Measurements from ENCODE around the gene VWA8.

Gene VWA8

GRCh38 chr13:41691274-41691673, 269.6 kb downstream of the VWA8 start:
- Histone ChIP-seq H3K9me3 (ENCODE audit: control insufficient read depth, insufficient read depth, low read length) (no peaks in the 10 kb centered on the region), H3K36me3 (ENCODE audit: control insufficient read depth, insufficient read depth, low read length) (peaks cover 14% of the 10 kb centered on the region), H3K4me3 (ENCODE audit: low read depth, low read length) (no peak overlapping the region), H3K9ac (ENCODE audit: low read depth, low read length) (no peak overlapping the region), H3K27me3 (ENCODE audit: control insufficient read depth, insufficient read depth, low read length) (no peaks in the 10 kb centered on the region), H3K27ac (ENCODE audit: low read depth, low read length) (no peak overlapping the region), H3K4me1 (ENCODE audit: control insufficient read depth, insufficient read depth, low read length) (peaks cover 29% of the 10 kb centered on the region)

- H3K9me3 ChIP-seq (ENCODE audit: control insufficient read depth, insufficient read depth, low read length): no peaks in the 10 kb centered on the region
- peaks cover 9% of the 10 kb centered on the region for H3K4me1 ChIP-seq (ENCODE audit: control insufficient read depth, insufficient read depth, low read length)
- no peak overlapping the region for H3K27ac ChIP-seq (ENCODE audit: low read depth, low read length)
- H3K4me3 ChIP-seq (ENCODE audit: low read depth, low read length): no peak overlapping the region
- peaks cover 15% of the 10 kb centered on the region for H3K36me3 ChIP-seq (ENCODE audit: control insufficient read depth, insufficient read depth, low read length)
- H3K9ac ChIP-seq (ENCODE audit: low read depth, low read length): no peak overlapping the region
- no peaks in the 10 kb centered on the region for H3K27me3 ChIP-seq (ENCODE audit: control insufficient read depth, insufficient read depth, low read length)
Measured at GRCh38 chr13:41682766-41683165, 278.1 kb downstream of the VWA8 start.

- Histone ChIP-seq H3K4me3 (ENCODE audit: low read depth, low read length) (no peak overlapping the region), H3K27me3 (ENCODE audit: control insufficient read depth, insufficient read depth, low read length) (no peaks in the 10 kb centered on the region), H3K9me3 (ENCODE audit: control insufficient read depth, insufficient read depth, low read length) (no peaks in the 10 kb centered on the region), H3K9ac (ENCODE audit: low read depth, low read length) (no peak overlapping the region), H3K4me1 (ENCODE audit: control insufficient read depth, insufficient read depth, low read length) (peaks cover 9% of the 10 kb centered on the region), H3K36me3 (ENCODE audit: control insufficient read depth, insufficient read depth, low read length) (peaks cover 15% of the 10 kb centered on the region), H3K27ac (ENCODE audit: low read depth, low read length) (no peak overlapping the region)
Measured at GRCh38 chr13:41682001-41682400, 278.9 kb downstream of the VWA8 start.

- Histone ChIP-seq H3K36me3 (ENCODE audit: control insufficient read depth, insufficient read depth, low read length) (peaks cover 15% of the 10 kb centered on the region), H3K27me3 (ENCODE audit: control insufficient read depth, insufficient read depth, low read length) (no peaks in the 10 kb centered on the region), H3K9me3 (ENCODE audit: control insufficient read depth, insufficient read depth, low read length) (no peaks in the 10 kb centered on the region), H3K4me1 (ENCODE audit: control insufficient read depth, insufficient read depth, low read length) (peaks cover 9% of the 10 kb centered on the region), H3K27ac (ENCODE audit: low read depth, low read length) (no peak overlapping the region), H3K9ac (ENCODE audit: low read depth, low read length) (no peak overlapping the region), H3K4me3 (ENCODE audit: low read depth, low read length) (no peak overlapping the region)
Measured at GRCh38 chr13:41681587-41681986, 279.3 kb downstream of the VWA8 start.

DNA sequence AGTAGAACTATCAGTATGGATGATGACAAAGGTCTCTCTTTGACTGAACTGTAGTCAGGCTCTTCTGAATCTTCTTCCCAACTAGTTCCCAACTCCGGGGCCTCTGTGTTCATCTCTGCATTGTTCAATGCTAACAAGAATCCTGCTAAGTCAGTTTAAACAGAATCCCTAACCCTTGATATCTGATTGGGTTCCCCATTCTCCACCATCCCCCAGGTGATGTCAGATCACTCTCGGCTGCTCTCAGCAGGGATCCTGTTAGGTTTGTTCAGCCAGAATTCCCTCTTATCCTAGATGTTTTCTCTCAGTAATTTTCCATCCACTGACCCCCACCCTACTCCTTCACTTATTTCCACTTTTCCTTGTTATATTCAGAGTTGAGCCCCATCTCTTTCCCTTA, 280.0 kb downstream of the VWA8 start:
- H3K4me3 ChIP-seq (ENCODE audit: low read depth, low read length): no peak overlapping the region
- no peak overlapping the region for H3K27ac ChIP-seq (ENCODE audit: low read depth, low read length)
- peaks cover 15% of the 10 kb centered on the region for H3K36me3 ChIP-seq (ENCODE audit: control insufficient read depth, insufficient read depth, low read length)
- H3K9ac ChIP-seq (ENCODE audit: low read depth, low read length): no peak overlapping the region
- no peaks in the 10 kb centered on the region for H3K27me3 ChIP-seq (ENCODE audit: control insufficient read depth, insufficient read depth, low read length)
- no peaks in the 10 kb centered on the region for H3K9me3 ChIP-seq (ENCODE audit: control insufficient read depth, insufficient read depth, low read length)
- H3K4me1 ChIP-seq (ENCODE audit: control insufficient read depth, insufficient read depth, low read length): peaks cover 9% of the 10 kb centered on the region

DNA sequence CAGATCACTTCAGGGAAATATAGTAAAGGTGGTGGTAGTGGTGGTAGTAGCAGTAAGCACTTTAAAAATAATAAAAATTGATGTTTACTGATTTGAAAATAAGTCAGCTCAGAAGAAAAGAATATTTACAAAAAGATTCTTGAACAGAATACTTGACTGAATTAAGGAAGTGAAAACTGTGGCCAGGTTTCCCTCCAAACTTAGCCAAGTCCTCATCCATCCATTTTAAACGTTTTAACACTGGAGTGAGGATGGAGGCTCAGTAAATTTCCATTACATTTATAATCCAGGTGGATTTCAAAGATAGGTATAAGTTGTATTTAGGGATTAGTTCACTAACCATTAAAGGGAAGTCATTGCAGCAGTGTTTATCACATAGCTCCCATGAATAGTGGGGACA, 282.1 kb downstream of the VWA8 start:
- no peak overlapping the region for H3K9ac ChIP-seq (ENCODE audit: low read depth, low read length)
- H3K27ac ChIP-seq (ENCODE audit: low read depth, low read length): no peak overlapping the region
- no peak overlapping the region for H3K4me3 ChIP-seq (ENCODE audit: low read depth, low read length)
- H3K9me3 ChIP-seq (ENCODE audit: control insufficient read depth, insufficient read depth, low read length): no peaks in the 10 kb centered on the region
- peaks cover 9% of the 10 kb centered on the region for H3K4me1 ChIP-seq (ENCODE audit: control insufficient read depth, insufficient read depth, low read length)
- no peaks in the 10 kb centered on the region for H3K27me3 ChIP-seq (ENCODE audit: control insufficient read depth, insufficient read depth, low read length)
- H3K36me3 ChIP-seq (ENCODE audit: control insufficient read depth, insufficient read depth, low read length): peaks cover 5% of the 10 kb centered on the region

- Histone ChIP-seq H3K27ac (ENCODE audit: low read depth, low read length) (no peak overlapping the region), H3K4me3 (ENCODE audit: low read depth, low read length) (no peak overlapping the region), H3K27me3 (ENCODE audit: control insufficient read depth, insufficient read depth, low read length) (no peaks in the 10 kb centered on the region), H3K4me1 (ENCODE audit: control insufficient read depth, insufficient read depth, low read length) (peaks cover 9% of the 10 kb centered on the region), H3K36me3 (ENCODE audit: control insufficient read depth, insufficient read depth, low read length) (peaks cover 3% of the 10 kb centered on the region; the same call in 1 of the 2 replicates), H3K9ac (ENCODE audit: low read depth, low read length) (no peak overlapping the region), H3K9me3 (ENCODE audit: control insufficient read depth, insufficient read depth, low read length) (no peaks in the 10 kb centered on the region)
Measured at GRCh38 chr13:41678249-41678648, 282.7 kb downstream of the VWA8 start.

DNA sequence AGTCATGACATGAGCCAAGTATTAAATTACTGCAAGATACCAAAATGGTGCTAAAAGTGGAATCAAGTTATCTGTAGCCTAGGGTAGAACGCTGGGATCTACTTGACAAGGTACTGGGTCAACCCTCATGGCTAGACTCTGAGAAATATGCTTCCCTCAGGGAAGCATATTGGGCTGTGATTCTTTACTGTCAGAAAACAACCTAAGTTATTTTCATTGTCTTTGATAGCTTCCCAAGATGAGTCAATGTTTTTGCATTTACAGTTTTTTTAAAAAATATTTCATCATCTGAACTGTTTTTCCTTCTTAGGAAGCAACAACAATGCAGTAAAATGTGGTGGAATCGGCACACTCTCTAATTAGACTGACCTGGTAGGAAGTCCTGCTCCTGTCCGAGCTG, 285.6 kb downstream of the VWA8 start:
- Histone ChIP-seq H3K36me3 (ENCODE audit: control insufficient read depth, insufficient read depth, low read length) (peaks cover under 1% of the 10 kb centered on the region; the same call in 1 of the 2 replicates), H3K9ac (ENCODE audit: low read depth, low read length) (no peak overlapping the region), H3K4me1 (ENCODE audit: control insufficient read depth, insufficient read depth, low read length) (no peaks in the 10 kb centered on the region; the same call in 1 of the 2 replicates), H3K4me3 (ENCODE audit: low read depth, low read length) (no peak overlapping the region), H3K27ac (ENCODE audit: low read depth, low read length) (no peak overlapping the region), H3K9me3 (ENCODE audit: control insufficient read depth, insufficient read depth, low read length) (no peaks in the 10 kb centered on the region), H3K27me3 (ENCODE audit: control insufficient read depth, insufficient read depth, low read length) (no peaks in the 10 kb centered on the region)

- H3K9me3 ChIP-seq (ENCODE audit: control insufficient read depth, insufficient read depth, low read length): no peaks in the 10 kb centered on the region
- H3K27ac ChIP-seq (ENCODE audit: low read depth, low read length): no peak overlapping the region
Measured at GRCh38 chr13:41674246-41674645, 286.7 kb downstream of the VWA8 start.

GRCh38 chr13:41673640-41674039, 287.3 kb downstream of the VWA8 start:
- Histone ChIP-seq H3K27ac (ENCODE audit: low read depth, low read length) (no peak overlapping the region), H3K36me3 (ENCODE audit: control insufficient read depth, insufficient read depth, low read length) (peaks cover 3% of the 10 kb centered on the region; the same call in 1 of the 2 replicates), H3K4me1 (ENCODE audit: control insufficient read depth, insufficient read depth, low read length) (no peaks in the 10 kb centered on the region; the same call in 1 of the 2 replicates), H3K27me3 (ENCODE audit: control insufficient read depth, insufficient read depth, low read length) (no peaks in the 10 kb centered on the region), H3K9ac (ENCODE audit: low read depth, low read length) (no peak overlapping the region), H3K9me3 (ENCODE audit: control insufficient read depth, insufficient read depth, low read length) (no peaks in the 10 kb centered on the region), H3K4me3 (ENCODE audit: low read depth, low read length) (no peak overlapping the region)

More at GRCh38 chr13:41674246-41674645, 286.7 kb downstream of the VWA8 start:
- no peaks in the 10 kb centered on the region; the same call in 1 of the 2 replicates for H3K4me1 ChIP-seq (ENCODE audit: control insufficient read depth, insufficient read depth, low read length)
- H3K27me3 ChIP-seq (ENCODE audit: control insufficient read depth, insufficient read depth, low read length): no peaks in the 10 kb centered on the region
- H3K4me3 ChIP-seq (ENCODE audit: low read depth, low read length): no peak overlapping the region
- H3K9ac ChIP-seq (ENCODE audit: low read depth, low read length): no peak overlapping the region
- peaks cover 3% of the 10 kb centered on the region; the same call in 1 of the 2 replicates for H3K36me3 ChIP-seq (ENCODE audit: control insufficient read depth, insufficient read depth, low read length)

- H3K9ac ChIP-seq (ENCODE audit: low read depth, low read length): no peak overlapping the region
Measured at GRCh38 chr13:41670873-41671443, 290.0 kb downstream of the VWA8 start.

More at GRCh38 chr13:41670873-41671443, 290.0 kb downstream of the VWA8 start:
- H3K36me3 ChIP-seq (ENCODE audit: control insufficient read depth, insufficient read depth, low read length): peaks cover 3% of the 10 kb centered on the region; the same call in 1 of the 2 replicates
- H3K27me3 ChIP-seq (ENCODE audit: control insufficient read depth, insufficient read depth, low read length): no peaks in the 10 kb centered on the region
- H3K9me3 ChIP-seq (ENCODE audit: control insufficient read depth, insufficient read depth, low read length): no peaks in the 10 kb centered on the region
- H3K27ac ChIP-seq (ENCODE audit: low read depth, low read length): no peak overlapping the region
- no peaks in the 10 kb centered on the region for H3K4me1 ChIP-seq (ENCODE audit: control insufficient read depth, insufficient read depth, low read length)
- no peak overlapping the region for H3K4me3 ChIP-seq (ENCODE audit: low read depth, low read length)

Data from HUES48 (cell line).